HCT116 (cell line): ENCODE data around the gene BTD.

Experiments
- ATF3 ChIP-seq: IDR thresholded peaks from 2 replicates; pipeline ENCODE4 v1.6.1; 2012
- CTCF ChIP-seq, 3 experiments: fragments of 200-600 bp in 1 of 3; sonication (generic) in 1 of 3; IDR thresholded peaks in 2 of 3; conservative IDR thresholded peaks in 1 of 3; 2 replicates each; pipeline ENCODE4 v1.5.1; 2012 to 2017; ENCODE audit warnings: low read depth in 2 of 3, low read length in 2 of 3, antibody characterized with exemption in 1 of 3, borderline replicate concordance in 1 of 3, control low read depth in 1 of 3, mild to moderate bottlenecking in 1 of 3, mixed read lengths in 1 of 3, mixed run types in 1 of 3, moderate library complexity in 1 of 3; ENCODE audit not compliant: insufficient read depth in 1 of 3
- EGR1 ChIP-seq: IDR thresholded peaks from 2 replicates; pipeline ENCODE4 v1.6.1; 2012; ENCODE audit warnings: low read depth
- EZH2phosphoT487 ChIP-seq: fragments of 200-600 bp; IDR thresholded peaks from 2 replicates; pipeline ENCODE4 v1.6.1; 2018; ENCODE audit warnings: antibody characterized with exemption, borderline replicate concordance
- FOSL1 ChIP-seq: IDR thresholded peaks from 2 replicates; pipeline ENCODE4 v1.6.1; 2012; ENCODE audit warnings: low read depth
- MAX ChIP-seq: IDR thresholded peaks from 2 replicates; pipeline ENCODE4 v1.6.1; 2012
- RAD21 ChIP-seq: IDR thresholded peaks from 2 replicates; pipeline ENCODE4 v1.6.1; 2012; ENCODE audit warnings: low read depth, mild to moderate bottlenecking
- SRF ChIP-seq: IDR thresholded peaks from 2 replicates; pipeline ENCODE4 v1.6.1; 2012; ENCODE audit warnings: low read depth
- ZNF274 ChIP-seq: fragments of 200-500 bp; sonication (Bioruptor generic); IDR thresholded peaks from 2 replicates; pipeline ENCODE4 v1.6.1; 2014; ENCODE audit warnings: mild to moderate bottlenecking, low read depth, low read length, inconsistent platforms

GRCh38 chr3:15635121-15635661 lies 33.6 kb downstream of the BTD start:
- TF ChIP-seq EGR1 (no peak), CTCF (IDR thresholded peaks at IDR 0.05 in 2 of 3, conservative IDR thresholded peaks at IDR 0.05 in 1 of 3; ENCODE audit: borderline replicate concordance in 1 of 3, insufficient read depth in 1 of 3, low read depth in 2 of 3, low read length in 2 of 3) (no peak), SRF (no peak), EZH2phosphoT487 (no peak), ATF3 (no peak), MAX (no peak), ZNF274 (no peak), RAD21 (no peak), FOSL1 (no peak)
